Measurements from ENCODE around the gene STRA6.

- peak in 2 of 4 experiments; percentile 19 to 63 for TF ChIP-seq CTCF (IDR thresholded peaks at IDR 0.05)
- TF ChIP-seq EP300 (IDR thresholded peaks at IDR 0.05): no peak
- no peak for TF ChIP-seq POLR2A (IDR thresholded peaks at IDR 0.05)
Observed at GRCh38 chr15:74134387-74135027, 68.1 kb downstream of the STRA6 start.
